H1 (cell line): ENCODE data around the gene INTS2. TPM values are rescaled to one million over a fixed set of nuclear protein-coding genes. Genes with fewer than 3 reads are reported as not detected.

Source experiments
- CTBP2 ChIP-seq: IDR thresholded peaks from 2 replicates; pipeline ENCODE4 v1.7.0; 2011; ENCODE audit warnings: borderline replicate concordance, mild to moderate bottlenecking, moderate library complexity, mixed read lengths, low read length; ENCODE audit not compliant: insufficient read depth, insufficient read length
- SP4 ChIP-seq: IDR thresholded peaks from 2 replicates; pipeline ENCODE4 v1.6.1; 2012; ENCODE audit warnings: low read length, inconsistent platforms
- TCF12 ChIP-seq: IDR thresholded peaks from 2 replicates; pipeline ENCODE4 v1.6.1; 2011; ENCODE audit warnings: low read depth, mild to moderate bottlenecking, low read length
- polyA plus RNA-seq, 7 experiments: library from polyadenylated mRNA; depleted of rRNA in 3 of 7; stranded (reverse) in 5 of 7; unstranded in 2 of 7; fragments of >200 nt in 5 of 7; fragments of 200-250 nt in 2 of 7; gene quantifications; 1 replicate in 5 of 7; 2 replicates in 1 of 7; 4 replicates in 1 of 7; pipeline versions ENCODE4 v1.2.1 to v1.2.3, GENCODE V29; 2011 to 2013; ENCODE audit warnings: missing spikeins in 2 of 7, mixed read lengths in 2 of 7
- total RNA-seq: library from RNA; stranded (reverse); fragmentation: NEBNext Ultra II Directional; extraction: Animal tissue kit (Norgen Biotek cat#: 25700); gene quantifications from 2 replicates; pipeline ENCODE4 v1.2.1, GENCODE V29; 2021

Gene INTS2
- total and polyA plus RNA-seq, 2 of the 8 experiments (the other 6 are each of a cell fraction or from before 2014, with no cell fraction given) = 9.4 to 21.8 TPM

DNA sequence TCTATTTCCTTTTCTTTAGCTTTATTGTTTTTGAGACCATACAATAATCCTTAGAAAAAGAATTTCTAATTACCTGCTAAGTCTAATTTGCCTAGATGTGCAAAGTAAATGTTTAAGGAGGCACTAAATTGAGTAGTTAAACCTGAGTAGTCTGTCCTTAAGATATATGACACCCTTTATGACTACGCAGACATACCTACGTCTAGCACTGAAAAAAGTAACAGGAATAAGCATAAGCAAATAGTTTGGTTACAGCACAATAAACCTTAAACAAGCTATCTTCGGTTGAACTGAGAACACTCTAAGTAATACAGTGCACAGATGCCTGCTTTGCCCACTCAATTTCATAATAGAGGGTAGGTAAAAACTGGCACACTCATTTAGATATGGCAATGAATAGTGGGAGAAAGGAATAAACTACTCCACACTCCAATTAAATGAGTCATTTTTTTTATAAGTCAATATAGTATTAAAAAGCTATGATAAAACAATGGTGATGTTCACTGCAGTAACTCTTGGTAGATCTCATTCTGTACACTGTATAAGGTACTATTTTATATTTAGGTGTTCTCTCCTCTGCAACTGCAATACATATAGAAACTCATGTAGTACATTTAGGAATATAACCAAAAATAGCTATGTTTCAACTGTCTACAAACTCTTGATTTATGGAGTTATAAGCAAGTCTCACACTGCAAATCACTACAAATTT is 19.7 kb upstream of the INTS2 start (continued):
- no peak for TF ChIP-seq CTBP2
- TF ChIP-seq SP4 = no peak
- no peak for TF ChIP-seq TCF12
